HepG2 (cell line): Measurements from ENCODE around the gene SORD. TPM values are rescaled to one million over a fixed set of nuclear protein-coding genes. Genes with fewer than 3 reads are reported as not detected.

ENCODE experiments used
- ATF7 ChIP-seq, 2 experiments: fragments of 450-650 bp in 1 of 2; sonication (generic) in 1 of 2; formaldehyde crosslinking in 1 of 2; IDR thresholded peaks; 2 replicates each; pipeline versions ENCODE4 v1.4.0 to v1.6.1; 2016 to 2020; ENCODE audit warnings: antibody characterized with exemption in 1 of 2, mild to moderate bottlenecking in 1 of 2, missing genetic modification reagents in 1 of 2
- ATM ChIP-seq: fragments of 450-650 bp; IDR thresholded peaks from 2 replicates; pipeline ENCODE4 v1.7.1; 2017; ENCODE audit warnings: mild to moderate bottlenecking, borderline replicate concordance
- CBX2 ChIP-seq, 2 experiments: fragments of 200-600 bp in 1 of 2; sonication (generic); formaldehyde crosslinking in 1 of 2; IDR thresholded peaks; 2 replicates each; pipeline versions ENCODE4 v1.7.0 to v1.8.1; 2018 to 2022; ENCODE audit warnings: low read depth in 2 of 2, low read length in 1 of 2, mild to moderate bottlenecking in 1 of 2, missing genetic modification reagents in 1 of 2
- EP300 ChIP-seq, 3 experiments: sonication (generic) in 1 of 3; formaldehyde crosslinking in 1 of 3; IDR thresholded peaks; 2 replicates each; pipeline versions ENCODE4 v1.5.1 to v1.6.1; 2011 to 2020; ENCODE audit warnings: low read depth in 2 of 3, low read length in 2 of 3, borderline replicate concordance in 1 of 3, improper control_type of control experiment in 1 of 3, mild to moderate bottlenecking in 1 of 3, missing genetic modification reagents in 1 of 3, moderate library complexity in 1 of 3
- ISX ChIP-seq: sonication (generic); formaldehyde crosslinking; conservative IDR thresholded peaks from 2 replicates; pipeline ENCODE4 v1.5.0; 2020; ENCODE audit warnings: missing genetic modification reagents
- MED1 ChIP-seq: sonication (generic); formaldehyde crosslinking; IDR thresholded peaks from 2 replicates; pipeline ENCODE4 v1.4.0; 2020; ENCODE audit warnings: missing genetic modification reagents
- NRL ChIP-seq: sonication (generic); formaldehyde crosslinking; IDR thresholded peaks from 2 replicates; pipeline ENCODE4 v1.5.0; 2020; ENCODE audit warnings: missing genetic modification reagents, mild to moderate bottlenecking, moderate library complexity, borderline replicate concordance
- PITX1 ChIP-seq: sonication (generic); formaldehyde crosslinking; IDR thresholded peaks from 2 replicates; pipeline ENCODE4 v1.5.1; 2020; ENCODE audit warnings: mild to moderate bottlenecking, missing genetic modification reagents
- SMAD3 ChIP-seq: sonication (generic); formaldehyde crosslinking; IDR thresholded peaks from 2 replicates; pipeline ENCODE4 v1.4.0; 2020; ENCODE audit warnings: missing genetic modification reagents
- TAF15 ChIP-seq: fragments of 200-400 bp; formaldehyde crosslinking; IDR thresholded peaks from one replicate; pipeline ENCODE4 v1.6.1; 2018; ENCODE audit warnings: mild to moderate bottlenecking, low read depth, low read length; ENCODE audit not compliant: poor library complexity, severe bottlenecking
- TFDP1 ChIP-seq: IDR thresholded peaks from 2 replicates; pipeline ENCODE4 v1.6.1; 2016; ENCODE audit warnings: missing compliant biosample characterization, missing genetic modification reagents, borderline replicate concordance
- XRCC5 ChIP-seq: fragments of 200-400 bp; formaldehyde crosslinking; optimal IDR thresholded peaks from 2 replicates; pipeline ENCODE3; 2017; ENCODE audit warnings: mild to moderate bottlenecking, low read length
- ZC3H4 ChIP-seq: sonication (generic); formaldehyde crosslinking; IDR thresholded peaks from 2 replicates; pipeline ENCODE4 v1.4.0; 2020; ENCODE audit warnings: missing genetic modification reagents, borderline replicate concordance
- ZFY ChIP-seq: sonication (generic); formaldehyde crosslinking; IDR thresholded peaks from 2 replicates; pipeline ENCODE4 v1.4.0; 2020; ENCODE audit warnings: missing genetic modification reagents
- ZNF280B ChIP-seq: sonication (generic); formaldehyde crosslinking; IDR thresholded peaks from 2 replicates; pipeline ENCODE4 v1.5.0; 2020; ENCODE audit warnings: missing genetic modification reagents, mild to moderate bottlenecking, borderline replicate concordance
- ZNF430 ChIP-seq: sonication (generic); formaldehyde crosslinking; IDR thresholded peaks from 2 replicates; pipeline ENCODE4 v1.9.0; 2021; ENCODE audit warnings: mild to moderate bottlenecking, missing genetic modification reagents
- ZNF431 ChIP-seq: sonication (generic); formaldehyde crosslinking; IDR thresholded peaks from 2 replicates; pipeline ENCODE4 v1.9.0; 2022; ENCODE audit warnings: missing genetic modification reagents, low read depth, mild to moderate bottlenecking, borderline replicate concordance
- ZNF446 ChIP-seq: sonication (generic); formaldehyde crosslinking; IDR thresholded peaks from 2 replicates; pipeline ENCODE4 v1.5.0; 2020; ENCODE audit warnings: mild to moderate bottlenecking, missing genetic modification reagents
- ZNF501 ChIP-seq: sonication (generic); formaldehyde crosslinking; IDR thresholded peaks from 2 replicates; pipeline ENCODE4 v1.5.1; 2020; ENCODE audit warnings: mild to moderate bottlenecking, moderate library complexity, missing genetic modification reagents
- ZNF547 ChIP-seq: sonication (generic); formaldehyde crosslinking; IDR thresholded peaks from 2 replicates; pipeline ENCODE4 v1.5.1; 2020; ENCODE audit warnings: mild to moderate bottlenecking, missing genetic modification reagents
- ZNF704 ChIP-seq: sonication (generic); formaldehyde crosslinking; IDR thresholded peaks from 2 replicates; pipeline ENCODE4 v1.8.1; 2023; ENCODE audit warnings: mild to moderate bottlenecking, inconsistent platforms, moderate library complexity, missing genetic modification reagents, borderline replicate concordance
- ZNF747 ChIP-seq: sonication (generic); formaldehyde crosslinking; IDR thresholded peaks from 2 replicates; pipeline ENCODE4 v1.8.1; 2023; ENCODE audit warnings: missing genetic modification reagents, mild to moderate bottlenecking, borderline replicate concordance
- ZNF878 ChIP-seq: sonication (generic); formaldehyde crosslinking; IDR thresholded peaks from 2 replicates; pipeline ENCODE4 v1.8.1; 2023; ENCODE audit warnings: mild to moderate bottlenecking, missing genetic modification reagents, moderate library complexity
- ZNF891 ChIP-seq: sonication (generic); formaldehyde crosslinking; IDR thresholded peaks from 2 replicates; pipeline ENCODE4 v1.5.0; 2020; ENCODE audit warnings: mild to moderate bottlenecking, missing genetic modification reagents
- polyA plus RNA-seq, 8 experiments: library from polyadenylated mRNA; depleted of rRNA in 3 of 8; stranded (reverse) in 7 of 8; unstranded in 1 of 8; fragments of >200 nt; fragmentation: Illumina TruSeq in 4 of 8; extraction: Trizol in 4 of 8; gene quantifications; 2 replicates each; pipeline versions ENCODE4 v1.2.1 to v1.2.3, GENCODE V29; 2011 to 2016; ENCODE audit warnings: low read depth in 4 of 8, missing spikeins in 1 of 8, mixed read lengths in 1 of 8; ENCODE audit not compliant: insufficient read depth in 1 of 8
- total RNA-seq, 5 experiments: library from RNA; depleted of rRNA; stranded (reverse); fragments of >200 nt; fragmentation: Illumina TruSeq; extraction: Trizol; gene quantifications; 2 replicates each; pipeline ENCODE4 v1.2.3, GENCODE V29; 2016; ENCODE audit warnings: low read depth in 1 of 5
- TF ChIP-seq, protein P1 (sequence below): sonication (generic); formaldehyde crosslinking; IDR thresholded peaks from 2 replicates; pipeline ENCODE4 v1.4.0; 2020; ENCODE audit warnings: low read depth, mild to moderate bottlenecking, missing genetic modification reagents

SORD gene
- total and polyA plus RNA-seq, 2 of the 13 experiments (the other 11 are each of a cell fraction or from before 2014, with no cell fraction given), result 59.1 to 95.3 TPM

DNA sequence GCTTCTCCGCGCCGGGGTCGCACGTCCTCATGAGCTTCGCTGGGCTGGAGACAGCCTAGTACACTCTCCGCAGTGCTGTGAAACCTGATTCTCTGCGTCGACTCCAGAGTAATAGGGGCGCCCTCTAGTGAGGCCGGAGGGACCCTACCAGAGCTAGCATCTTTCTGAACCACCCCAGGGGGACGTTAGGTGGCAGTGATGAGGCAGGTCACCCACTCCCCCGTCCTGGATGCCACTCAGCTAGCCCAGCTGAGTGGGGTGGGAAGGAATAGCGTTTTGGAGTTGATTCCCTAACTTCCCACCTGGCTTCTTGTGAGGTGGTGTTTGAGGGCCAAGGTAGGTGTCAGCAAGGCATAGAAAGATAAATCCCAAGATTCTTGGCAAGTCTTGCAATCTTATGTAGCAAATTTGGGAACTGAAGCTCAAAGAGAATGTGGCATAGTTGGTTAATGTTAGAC is 95.2 kb downstream of the SORD start (continued):
- TF ChIP-seq ZNF280B (CRISPR knock-in tag) (no peak), ISX (CRISPR knock-in tag) (no peak), SMAD3 (CRISPR knock-in tag) (peak; percentile 38; the same call in 1 of the 2 replicates), EP300 (IDR thresholded peaks at IDR 0.05; ENCODE audit: low read depth in 2 of 2, low read length in 2 of 2) (peak in 1 of 2 experiments; percentile 12; a peak in 1 of 4 replicates), EP300 (CRISPR knock-in tag; IDR thresholded peaks at IDR 0.05; ENCODE audit: borderline replicate concordance) (no peak), ZNF547 (CRISPR knock-in tag) (0 out of 2 replicates have a peak, but pooled peaks have one; percentile 36), ATF7 (IDR thresholded peaks at IDR 0.05) (no peak), ATF7 (CRISPR knock-in tag; IDR thresholded peaks at IDR 0.05) (no peak), NRL (CRISPR knock-in tag) (peak; percentile 40; the same call in 1 of the 2 replicates), ZNF704 (CRISPR knock-in tag) (no peak), TFDP1 (CRISPR knock-in tag) (no peak; the same call in 1 of the 2 replicates), ZNF431 (CRISPR knock-in tag) (no peak), ZNF430 (peak; percentile 58; the same call in 1 of the 2 replicates), ATM (no peak), PITX1 (CRISPR knock-in tag) (peak; percentile 58; the same call in 1 of the 2 replicates), ZNF747 (no peak), ZNF446 (CRISPR knock-in tag) (no peak), ZNF891 (0 out of 2 replicates have a peak, but pooled peaks have one; percentile 40), ZNF501 (CRISPR knock-in tag) (peak; percentile 84), CBX2 (IDR thresholded peaks at IDR 0.05; ENCODE audit: low read depth, low read length) (no peak), CBX2 (CRISPR knock-in tag; IDR thresholded peaks at IDR 0.05; ENCODE audit: low read depth) (no peak), MED1 (CRISPR knock-in tag) (no peak), XRCC5 (peak; percentile 99), TAF15 (no peak), ZC3H4 (CRISPR knock-in tag) (no peak), ZFY (CRISPR knock-in tag) (no peak; the same call in 1 of the 2 replicates), ZNF878 (CRISPR knock-in tag) (no peak)
- TF ChIP-seq, protein P1, sequence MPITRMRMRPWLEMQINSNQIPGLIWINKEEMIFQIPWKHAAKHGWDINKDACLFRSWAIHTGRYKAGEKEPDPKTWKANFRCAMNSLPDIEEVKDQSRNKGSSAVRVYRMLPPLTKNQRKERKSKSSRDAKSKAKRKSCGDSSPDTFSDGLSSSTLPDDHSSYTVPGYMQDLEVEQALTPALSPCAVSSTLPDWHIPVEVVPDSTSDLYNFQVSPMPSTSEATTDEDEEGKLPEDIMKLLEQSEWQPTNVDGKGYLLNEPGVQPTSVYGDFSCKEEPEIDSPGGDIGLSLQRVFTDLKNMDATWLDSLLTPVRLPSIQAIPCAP (CRISPR knock-in tag), result no peak
